WTC11 (cell line): ENCODE results near the gene NUB1. TPM values are rescaled to one million over a fixed set of nuclear protein-coding genes. Genes with fewer than 3 reads are reported as not detected.

ENCODE experiments used
- ATAC-seq: fragments of 200-7000 bp; cut with Tn5 transposase; 2 replicates; pipeline ENCODE4 v1.10.0; 2021; ENCODE audit warnings: mild to moderate bottlenecking, moderate library complexity
- CTCF ChIA-PET: fragments of 300-600 bp; sonication (Branson Sonifier 250); formaldehyde crosslinking; loops from one replicate; lab custom pipeline; 2021; ENCODE audit warnings: antibody characterized with exemption; lab: Charles Lee
- POLR2A ChIA-PET: fragments of 350-600 bp; sonication (Branson Sonifier 250); formaldehyde crosslinking; loops from one replicate; lab custom pipeline; 2021; ENCODE audit warnings: antibody characterized with exemption; lab: Charles Lee
- DNase-seq: peaks from one replicate; pipeline ENCODE4 v3.0.0; 2021; ENCODE audit warnings: low spot score
- H3K27ac Mint-ChIP-seq: 2 replicates; pipeline ENCODE4 v1.8.0; 2021; ENCODE audit warnings: mixed read lengths
- H3K27me3 Mint-ChIP-seq: 2 replicates; pipeline ENCODE4 v1.8.0; 2021; ENCODE audit warnings: low read depth, mild to moderate bottlenecking, moderate library complexity, mixed read lengths
- H3K36me3 Mint-ChIP-seq: 2 replicates; pipeline ENCODE4 v1.8.0; 2021; ENCODE audit warnings: mixed read lengths
- H3K4me1 Mint-ChIP-seq: 2 replicates; pipeline ENCODE4 v1.8.0; 2022; ENCODE audit warnings: mixed read lengths
- H3K4me3 Mint-ChIP-seq: 2 replicates; pipeline ENCODE4 v1.8.0; 2021; ENCODE audit warnings: mild to moderate bottlenecking, moderate library complexity, mixed read lengths
- H3K9me3 Mint-ChIP-seq: 2 replicates; pipeline ENCODE4 v1.8.0; 2021; ENCODE audit warnings: mixed read lengths
- ATF1 ChIP-seq: sonication (generic); formaldehyde crosslinking; IDR thresholded peaks from 2 replicates; pipeline ENCODE4 v1.8.1; 2023; ENCODE audit warnings: mild to moderate bottlenecking, moderate library complexity, missing genetic modification reagents
- CTCF ChIP-seq: fragments of 200-600 bp; IDR thresholded peaks from 2 replicates; pipeline ENCODE4 v1.8.0; 2022; ENCODE audit warnings: antibody characterized with exemption
- ELF4 ChIP-seq: sonication (generic); formaldehyde crosslinking; IDR thresholded peaks from 2 replicates; pipeline ENCODE4 v1.8.1; 2022; ENCODE audit warnings: low read depth, mild to moderate bottlenecking, moderate library complexity, missing genetic modification reagents
- ESRRA ChIP-seq: sonication (generic); formaldehyde crosslinking; IDR thresholded peaks from 2 replicates; pipeline ENCODE4 v1.8.1; 2022; ENCODE audit warnings: mild to moderate bottlenecking, missing genetic modification reagents, borderline replicate concordance
- FOXK1 ChIP-seq: sonication (generic); formaldehyde crosslinking; IDR thresholded peaks from 2 replicates; pipeline ENCODE4 v1.8.0; 2022; ENCODE audit warnings: mild to moderate bottlenecking, moderate library complexity, missing genetic modification reagents
- GABPB1 ChIP-seq: sonication (generic); formaldehyde crosslinking; IDR thresholded peaks from 2 replicates; pipeline ENCODE4 v1.8.1; 2023; ENCODE audit warnings: mild to moderate bottlenecking, missing genetic modification reagents
- GRHL2 ChIP-seq: fragments of 250-450 bp; sonication (Bioruptor Pico); IDR thresholded peaks from 2 replicates; pipeline ENCODE4 v1.8.0; 2022; ENCODE audit warnings: mild to moderate bottlenecking, moderate library complexity; ENCODE audit not compliant: insufficient replicate concordance, severe bottlenecking
- JAZF1 ChIP-seq: fragments of 250-450 bp; sonication (Bioruptor Pico); IDR thresholded peaks from 2 replicates; pipeline ENCODE4 v1.9.0; 2021; ENCODE audit warnings: moderate library complexity, mild to moderate bottlenecking, inconsistent platforms
- KAT7 ChIP-seq: sonication (generic); formaldehyde crosslinking; IDR thresholded peaks from 2 replicates; pipeline ENCODE4 v1.8.1; 2023; ENCODE audit warnings: missing genetic modification reagents, mild to moderate bottlenecking, borderline replicate concordance
- SMAD3 ChIP-seq: sonication (generic); formaldehyde crosslinking; IDR thresholded peaks from 2 replicates; pipeline ENCODE4 v1.8.0; 2022; ENCODE audit warnings: missing genetic modification reagents, mild to moderate bottlenecking, borderline replicate concordance
- SP1 ChIP-seq: sonication (generic); formaldehyde crosslinking; conservative IDR thresholded peaks from 2 replicates; pipeline ENCODE4 v1.8.1; 2022; ENCODE audit warnings: missing genetic modification reagents
- TCF7 ChIP-seq: sonication (generic); formaldehyde crosslinking; IDR thresholded peaks from 2 replicates; pipeline ENCODE4 v1.8.0; 2022; ENCODE audit warnings: mild to moderate bottlenecking, low read depth, missing genetic modification reagents, moderate library complexity
- TEAD4 ChIP-seq: sonication (generic); formaldehyde crosslinking; IDR thresholded peaks from 2 replicates; pipeline ENCODE4 v1.8.0; 2022; ENCODE audit warnings: mild to moderate bottlenecking, missing genetic modification reagents
- TP53 ChIP-seq: sonication (generic); formaldehyde crosslinking; IDR thresholded peaks from 2 replicates; pipeline ENCODE4 v1.8.1; 2023; ENCODE audit warnings: mild to moderate bottlenecking, missing genetic modification reagents
- ZMAT4 ChIP-seq: fragments of 250-450 bp; sonication (Bioruptor Pico); IDR thresholded peaks from 2 replicates; pipeline ENCODE4 v1.9.0; 2021; ENCODE audit warnings: mild to moderate bottlenecking
- ZNF219 ChIP-seq: sonication (generic); formaldehyde crosslinking; IDR thresholded peaks from 2 replicates; pipeline ENCODE4 v1.8.0; 2023; ENCODE audit warnings: missing genetic modification reagents, mild to moderate bottlenecking, borderline replicate concordance
- ZNF317 ChIP-seq: sonication (generic); formaldehyde crosslinking; IDR thresholded peaks from 2 replicates; pipeline ENCODE4 v1.8.1; 2023; ENCODE audit warnings: low read depth, mild to moderate bottlenecking, moderate library complexity, missing genetic modification reagents, borderline replicate concordance
- ZNF423 ChIP-seq: fragments of 250-450 bp; sonication (Bioruptor Pico); IDR thresholded peaks from 2 replicates; pipeline ENCODE4 v2.1.2; 2022; ENCODE audit warnings: mild to moderate bottlenecking, moderate library complexity
- total RNA-seq: library from RNA; stranded (reverse); gene quantifications from 3 replicates; pipeline ENCODE4 v1.2.3, GENCODE V29; 2021
- TF ChIP-seq, protein P1 (sequence below): sonication (generic); formaldehyde crosslinking; conservative IDR thresholded peaks from 2 replicates; pipeline ENCODE4 v1.8.1; 2023; ENCODE audit warnings: mild to moderate bottlenecking, low read depth, missing genetic modification reagents, moderate library complexity
- TF ChIP-seq, protein P2 (sequence below): fragments of 250-450 bp; sonication (Bioruptor Pico); conservative IDR thresholded peaks from 2 replicates; pipeline ENCODE4 v1.9.0; 2021; ENCODE audit warnings: mild to moderate bottlenecking
- TF ChIP-seq, protein P3 (sequence below): sonication (generic); formaldehyde crosslinking; IDR thresholded peaks from 2 replicates; pipeline ENCODE4 v1.8.1; 2023; ENCODE audit warnings: mild to moderate bottlenecking, missing genetic modification reagents, borderline replicate concordance

The NUB1 gene
- total RNA-seq, 1 experiment from 2014 or later: 38.3 TPM

DNA sequence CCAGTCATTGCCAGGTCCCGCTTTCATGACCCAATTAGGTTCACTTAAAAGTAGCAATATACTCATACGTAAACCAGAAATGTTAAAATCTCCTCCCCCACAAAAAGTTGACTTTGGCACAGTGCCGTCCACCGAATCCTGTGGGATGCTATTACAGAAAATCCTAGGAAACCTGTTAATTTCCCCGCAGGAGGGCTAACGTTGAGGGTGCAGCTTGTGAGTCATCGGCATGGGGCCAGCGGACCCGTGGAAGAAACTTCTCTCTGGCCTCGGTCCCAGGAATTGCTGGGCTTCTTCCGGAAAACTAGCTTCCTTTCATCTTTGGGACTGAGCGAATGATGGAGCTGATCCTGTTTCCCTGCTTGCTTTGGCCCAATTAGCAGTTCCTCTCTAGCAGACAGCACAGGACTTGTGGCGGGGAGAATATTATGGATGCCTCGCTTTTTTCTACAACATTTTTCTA, 84.9 kb downstream of the NUB1 start:
- POLR2A ChIA-PET: no interaction called here

GRCh38 chr7:151426904-151427704, 85.5 kb downstream of the NUB1 start:
- Mint-ChIP-seq H3K27ac (no peak overlapping the region), H3K9me3 (peaks cover 12% of the 10 kb centered on the region), H3K4me1 (peaks cover 32% of the 10 kb centered on the region), H3K36me3 (peaks cover 6% of the 10 kb centered on the region), H3K27me3 (peaks cover 15% of the 10 kb centered on the region), H3K4me3 (no peak overlapping the region)
- CTCF ChIA-PET: no interaction called here
- no peak for ATAC-seq
- no peak for DNase-seq
- POLR2A ChIA-PET: no interaction called here
- TF ChIP-seq ZNF317 (CRISPR knock-in tag): no peak
- no peak for TF ChIP-seq GABPB1
- TF ChIP-seq, protein P1, sequence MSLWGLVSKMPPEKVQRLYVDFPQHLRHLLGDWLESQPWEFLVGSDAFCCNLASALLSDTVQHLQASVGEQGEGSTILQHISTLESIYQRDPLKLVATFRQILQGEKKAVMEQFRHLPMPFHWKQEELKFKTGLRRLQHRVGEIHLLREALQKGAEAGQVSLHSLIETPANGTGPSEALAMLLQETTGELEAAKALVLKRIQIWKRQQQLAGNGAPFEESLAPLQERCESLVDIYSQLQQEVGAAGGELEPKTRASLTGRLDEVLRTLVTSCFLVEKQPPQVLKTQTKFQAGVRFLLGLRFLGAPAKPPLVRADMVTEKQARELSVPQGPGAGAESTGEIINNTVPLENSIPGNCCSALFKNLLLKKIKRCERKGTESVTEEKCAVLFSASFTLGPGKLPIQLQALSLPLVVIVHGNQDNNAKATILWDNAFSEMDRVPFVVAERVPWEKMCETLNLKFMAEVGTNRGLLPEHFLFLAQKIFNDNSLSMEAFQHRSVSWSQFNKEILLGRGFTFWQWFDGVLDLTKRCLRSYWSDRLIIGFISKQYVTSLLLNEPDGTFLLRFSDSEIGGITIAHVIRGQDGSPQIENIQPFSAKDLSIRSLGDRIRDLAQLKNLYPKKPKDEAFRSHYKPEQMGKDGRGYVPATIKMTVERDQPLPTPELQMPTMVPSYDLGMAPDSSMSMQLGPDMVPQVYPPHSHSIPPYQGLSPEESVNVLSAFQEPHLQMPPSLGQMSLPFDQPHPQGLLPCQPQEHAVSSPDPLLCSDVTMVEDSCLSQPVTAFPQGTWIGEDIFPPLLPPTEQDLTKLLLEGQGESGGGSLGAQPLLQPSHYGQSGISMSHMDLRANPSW (CRISPR knock-in tag): no peak
- TF ChIP-seq TP53 (CRISPR knock-in tag): no peak
- no peak for TF ChIP-seq TEAD4
- TF ChIP-seq ELF4 (CRISPR knock-in tag): no peak
- no peak for TF ChIP-seq ESRRA (CRISPR knock-in tag)
- TF ChIP-seq SP1: no peak
- TF ChIP-seq GRHL2 (CRISPR knock-in tag): no peak
- TF ChIP-seq KAT7 (CRISPR knock-in tag): no peak
- TF ChIP-seq ZNF423 (CRISPR knock-in tag): no peak

More for the DNA sequence above, 84.9 kb downstream of the NUB1 start:
- peaks cover 21% of the 10 kb centered on the region for H3K27me3 Mint-ChIP-seq
- H3K36me3 Mint-ChIP-seq: peaks cover 12% of the 10 kb centered on the region
- no peak overlapping the region for H3K27ac Mint-ChIP-seq
- no peak for DNase-seq
- peaks cover 32% of the 10 kb centered on the region for H3K4me1 Mint-ChIP-seq
- ATAC-seq: no peak
- H3K9me3 Mint-ChIP-seq: peaks cover 18% of the 10 kb centered on the region
- TF ChIP-seq SMAD3 (CRISPR knock-in tag) (no peak), ZNF423 (CRISPR knock-in tag) (no peak), JAZF1 (CRISPR knock-in tag) (no peak), ZMAT4 (CRISPR knock-in tag) (no peak), FOXK1 (CRISPR knock-in tag) (no peak), TCF7 (CRISPR knock-in tag) (no peak), ZNF219 (CRISPR knock-in tag) (no peak), CTCF (no peak), ATF1 (no peak)
- TF ChIP-seq, protein P2, sequence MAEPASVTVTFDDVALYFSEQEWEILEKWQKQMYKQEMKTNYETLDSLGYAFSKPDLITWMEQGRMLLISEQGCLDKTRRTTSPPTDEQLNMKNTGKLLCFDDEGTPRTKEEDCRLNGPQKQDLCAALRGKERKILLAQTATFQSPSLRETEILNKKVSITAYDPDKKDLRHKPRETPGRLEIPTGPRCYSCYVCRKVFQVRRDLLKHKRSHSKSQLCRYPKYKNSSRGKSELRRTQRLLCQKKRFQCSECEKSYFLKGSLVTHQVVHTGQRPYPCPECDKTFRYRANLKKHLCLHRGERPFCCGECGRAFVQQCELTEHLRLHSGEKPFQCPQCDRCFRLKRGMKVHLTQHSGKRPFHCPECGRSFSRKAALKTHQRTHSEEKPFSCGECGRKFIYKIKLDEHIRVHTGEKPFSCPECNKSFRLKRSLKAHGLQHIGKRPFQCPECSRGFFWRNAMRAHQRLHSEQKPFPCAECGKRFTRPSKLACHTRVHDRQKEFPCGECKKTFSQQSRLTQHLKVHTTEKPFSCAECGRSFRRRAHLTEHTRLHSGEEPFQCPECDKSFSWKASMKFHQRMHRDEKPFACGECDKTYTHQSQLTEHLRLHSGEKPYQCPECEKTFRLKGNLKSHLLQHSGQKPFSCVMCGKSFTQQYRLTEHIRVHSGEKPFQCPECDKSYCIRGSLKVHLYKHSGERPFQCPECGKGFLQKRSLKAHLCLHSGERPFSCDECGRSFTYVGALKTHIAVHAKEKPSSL (CRISPR knock-in tag): no peak
- TF ChIP-seq, protein P3, sequence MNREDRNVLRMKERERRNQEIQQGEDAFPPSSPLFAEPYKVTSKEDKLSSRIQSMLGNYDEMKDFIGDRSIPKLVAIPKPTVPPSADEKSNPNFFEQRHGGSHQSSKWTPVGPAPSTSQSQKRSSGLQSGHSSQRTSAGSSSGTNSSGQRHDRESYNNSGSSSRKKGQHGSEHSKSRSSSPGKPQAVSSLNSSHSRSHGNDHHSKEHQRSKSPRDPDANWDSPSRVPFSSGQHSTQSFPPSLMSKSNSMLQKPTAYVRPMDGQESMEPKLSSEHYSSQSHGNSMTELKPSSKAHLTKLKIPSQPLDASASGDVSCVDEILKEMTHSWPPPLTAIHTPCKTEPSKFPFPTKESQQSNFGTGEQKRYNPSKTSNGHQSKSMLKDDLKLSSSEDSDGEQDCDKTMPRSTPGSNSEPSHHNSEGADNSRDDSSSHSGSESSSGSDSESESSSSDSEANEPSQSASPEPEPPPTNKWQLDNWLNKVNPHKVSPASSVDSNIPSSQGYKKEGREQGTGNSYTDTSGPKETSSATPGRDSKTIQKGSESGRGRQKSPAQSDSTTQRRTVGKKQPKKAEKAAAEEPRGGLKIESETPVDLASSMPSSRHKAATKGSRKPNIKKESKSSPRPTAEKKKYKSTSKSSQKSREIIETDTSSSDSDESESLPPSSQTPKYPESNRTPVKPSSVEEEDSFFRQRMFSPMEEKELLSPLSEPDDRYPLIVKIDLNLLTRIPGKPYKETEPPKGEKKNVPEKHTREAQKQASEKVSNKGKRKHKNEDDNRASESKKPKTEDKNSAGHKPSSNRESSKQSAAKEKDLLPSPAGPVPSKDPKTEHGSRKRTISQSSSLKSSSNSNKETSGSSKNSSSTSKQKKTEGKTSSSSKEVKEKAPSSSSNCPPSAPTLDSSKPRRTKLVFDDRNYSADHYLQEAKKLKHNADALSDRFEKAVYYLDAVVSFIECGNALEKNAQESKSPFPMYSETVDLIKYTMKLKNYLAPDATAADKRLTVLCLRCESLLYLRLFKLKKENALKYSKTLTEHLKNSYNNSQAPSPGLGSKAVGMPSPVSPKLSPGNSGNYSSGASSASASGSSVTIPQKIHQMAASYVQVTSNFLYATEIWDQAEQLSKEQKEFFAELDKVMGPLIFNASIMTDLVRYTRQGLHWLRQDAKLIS (CRISPR knock-in tag): no peak
- no peak overlapping the region for H3K4me3 Mint-ChIP-seq
- CTCF ChIA-PET: no interaction called here
